Glomerular visceral epithelial cell (primary cell): ENCODE measurements around the gene SMIM20.

Source experiments
- DNase-seq: peaks from one replicate; pipeline ENCODE4 v3.0.0-alpha.2; 2016; ENCODE audit errors: extremely low spot score

SMIM20 gene

DNA sequence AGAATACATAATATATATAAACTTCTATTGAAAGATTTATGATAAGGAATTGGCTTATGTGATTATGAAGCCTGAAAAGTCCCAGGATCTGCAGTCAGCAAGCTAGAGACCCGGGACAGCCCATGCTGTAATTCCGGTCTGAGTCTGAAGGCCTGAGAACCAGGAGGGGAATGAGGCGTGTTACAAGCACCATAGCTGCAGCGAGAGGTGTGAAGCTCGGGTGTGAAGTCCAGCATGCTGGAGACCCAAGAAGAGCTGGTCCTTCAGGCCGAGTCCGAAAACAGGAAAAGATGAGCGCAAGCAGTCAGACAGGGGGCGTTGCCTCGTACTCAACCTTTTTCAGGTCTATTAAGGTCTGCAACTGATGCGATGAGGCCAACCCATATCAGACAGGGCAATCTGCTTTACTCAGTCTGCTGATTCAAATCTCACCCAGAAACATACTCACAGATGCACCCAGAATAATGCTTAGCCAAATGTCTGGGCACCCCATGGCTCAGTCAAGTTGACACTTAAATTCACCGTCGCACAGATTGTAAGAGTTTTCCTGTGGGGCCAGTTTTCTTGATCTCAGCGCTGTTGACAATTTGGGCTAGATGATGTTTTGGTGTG lies 40.4 kb downstream of the SMIM20 start:
- DNase-seq: no peak

DNA sequence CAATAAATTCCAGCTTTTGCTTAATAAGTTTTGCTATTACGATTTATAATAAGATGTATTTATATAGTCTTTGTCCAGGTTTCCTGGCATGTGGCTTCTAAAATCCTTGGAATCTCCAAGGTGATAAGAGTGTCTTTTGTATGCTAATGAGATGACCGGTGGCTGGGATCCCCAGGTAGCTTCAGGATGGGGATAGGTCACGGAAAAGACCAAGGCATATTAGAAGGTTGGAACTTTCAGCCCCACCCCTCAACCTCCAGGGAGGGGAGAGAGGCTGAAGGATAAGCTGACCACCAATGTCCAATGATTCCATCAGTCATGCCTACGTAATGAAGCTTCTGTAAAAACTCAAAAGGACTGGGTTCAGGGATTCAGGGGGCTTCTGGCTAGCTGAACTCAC lies 41.7 kb downstream of the SMIM20 start:
- no peak for DNase-seq

DNA sequence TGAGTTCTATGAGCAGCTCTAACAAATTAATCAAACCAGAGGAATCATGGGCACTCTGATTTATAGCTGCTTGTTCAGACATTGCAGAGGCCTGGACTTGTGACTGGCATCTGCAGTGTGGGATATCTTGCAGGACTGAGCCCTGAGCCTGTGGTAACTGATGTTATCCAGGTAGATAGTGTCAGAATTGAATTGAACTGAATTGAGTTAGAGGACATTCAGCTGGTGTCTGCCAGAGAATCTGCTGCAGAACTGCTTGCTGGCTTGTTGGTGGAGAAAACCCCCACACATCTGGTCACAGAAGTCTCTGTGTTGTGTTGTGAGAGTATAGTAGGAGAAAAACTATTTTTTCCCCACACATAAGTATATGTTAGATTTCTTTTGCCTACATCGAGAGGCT lies 42.2 kb downstream of the SMIM20 start:
- DNase-seq: no peak

DNA sequence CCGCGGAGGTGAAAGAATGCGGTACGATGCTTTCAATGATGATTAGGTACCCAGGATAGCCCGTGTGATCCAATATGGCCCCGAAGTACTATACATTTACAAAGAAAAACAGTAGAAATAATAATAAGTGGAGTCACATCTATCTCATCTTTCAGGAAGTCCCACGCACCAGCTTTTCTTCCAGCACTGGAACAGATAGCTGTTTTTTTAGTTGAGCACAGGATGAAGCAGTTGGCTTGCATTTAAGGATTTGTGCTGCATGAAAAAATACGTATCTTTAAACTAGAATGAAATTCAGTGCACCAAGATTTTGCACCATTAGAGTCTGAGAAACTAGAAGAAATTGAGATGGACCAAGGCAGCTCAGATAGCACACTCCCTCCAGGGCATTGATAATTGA lies 44.1 kb downstream of the SMIM20 start:
- DNase-seq: no peak

DNA sequence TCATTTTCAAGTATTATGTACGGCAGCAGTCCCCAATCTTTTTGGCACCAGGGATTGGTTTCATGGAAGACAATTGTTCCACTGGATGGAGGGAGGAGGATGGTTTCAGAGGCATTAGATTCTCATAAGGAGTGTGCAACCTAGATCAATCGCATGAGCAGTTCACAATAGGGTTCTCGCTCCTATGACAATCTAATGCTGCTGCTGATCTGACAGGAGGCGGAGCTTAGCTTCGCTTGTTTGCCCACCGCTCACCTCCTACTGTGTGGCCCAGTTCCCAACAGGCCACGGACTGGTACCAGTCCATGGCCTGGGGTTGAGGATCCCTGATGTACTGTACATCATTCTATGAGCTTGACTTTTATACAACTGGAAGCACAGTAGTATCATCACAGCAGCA lies 48.4 kb downstream of the SMIM20 start:
- DNase-seq: no peak

DNA sequence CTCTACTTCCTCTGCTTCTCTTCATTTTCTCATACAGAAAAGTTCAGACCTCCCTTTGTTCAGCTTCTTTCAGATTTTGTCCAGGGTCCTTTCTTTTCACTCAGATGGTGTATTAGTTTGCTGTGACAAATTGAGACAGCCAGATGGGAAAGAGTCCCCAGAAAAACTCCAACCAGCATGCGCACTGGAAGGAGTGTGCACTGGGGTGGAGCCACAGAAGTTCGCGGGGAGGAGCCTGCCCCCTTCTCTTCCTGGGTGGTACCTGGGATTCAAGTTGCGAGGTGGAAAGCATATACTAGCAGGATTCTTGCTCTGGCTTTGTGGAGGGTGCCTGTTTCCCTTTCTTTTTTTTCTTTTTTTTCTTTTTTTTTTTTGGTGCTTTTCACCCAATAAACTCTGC lies 51.6 kb downstream of the SMIM20 start:
- no peak for DNase-seq

DNA sequence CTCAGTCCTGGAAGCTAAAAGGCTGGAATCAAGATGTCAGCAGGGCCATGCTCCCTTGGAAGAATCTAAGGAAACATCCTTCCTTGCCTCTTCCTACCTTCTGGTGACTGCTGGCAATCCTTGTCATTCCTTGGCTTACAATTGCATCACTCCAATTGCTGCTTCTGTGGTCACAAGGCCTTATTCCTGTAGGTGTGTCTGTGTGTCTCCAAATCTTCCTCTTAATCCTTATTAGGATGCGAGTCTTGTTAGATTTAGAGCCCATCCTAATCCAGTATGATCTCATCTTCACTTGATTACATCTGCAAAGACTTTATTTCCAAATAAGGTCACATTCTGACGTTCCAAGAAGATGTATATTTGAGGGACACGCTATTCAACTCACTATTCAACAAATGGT lies 52.2 kb downstream of the SMIM20 start:
- DNase-seq: no peak

DNA sequence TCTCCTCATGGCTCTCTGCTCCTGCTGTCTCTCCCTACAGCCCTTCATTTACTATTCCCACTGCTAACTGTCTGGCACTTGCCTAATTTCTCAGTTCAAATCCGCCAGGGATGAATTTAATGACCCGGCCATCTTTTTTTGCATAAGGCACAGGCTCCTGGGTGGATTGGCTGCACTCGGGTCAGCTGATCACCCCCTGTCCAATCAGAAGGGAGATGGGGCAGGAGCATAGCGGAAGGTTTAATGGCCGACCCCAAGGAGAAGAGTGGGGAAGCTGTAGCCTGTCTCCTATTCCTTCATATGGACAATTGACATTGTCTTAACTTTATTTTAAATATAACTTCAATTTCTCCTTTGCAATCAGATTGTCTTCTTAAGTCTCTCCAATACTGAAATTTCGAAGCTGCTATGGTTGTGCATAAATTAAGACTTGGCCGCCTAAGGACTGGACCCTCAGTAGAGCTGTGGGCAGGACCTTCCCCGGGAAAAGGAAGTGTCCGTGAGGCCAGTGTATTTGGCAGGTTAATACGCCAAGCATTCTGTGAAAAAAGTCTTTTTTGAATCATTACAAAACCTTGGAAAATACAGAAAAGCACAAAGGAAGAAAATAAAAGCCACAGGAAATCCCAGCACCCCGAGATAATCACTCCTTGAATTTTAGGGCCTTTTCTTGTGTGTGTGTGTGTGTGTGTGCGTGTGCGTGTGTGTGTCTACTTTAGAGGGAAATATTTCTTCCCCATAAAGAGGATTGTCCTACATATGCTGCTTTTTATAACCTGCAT lies 55.5 kb downstream of the SMIM20 start:
- DNase-seq: no peak

DNA sequence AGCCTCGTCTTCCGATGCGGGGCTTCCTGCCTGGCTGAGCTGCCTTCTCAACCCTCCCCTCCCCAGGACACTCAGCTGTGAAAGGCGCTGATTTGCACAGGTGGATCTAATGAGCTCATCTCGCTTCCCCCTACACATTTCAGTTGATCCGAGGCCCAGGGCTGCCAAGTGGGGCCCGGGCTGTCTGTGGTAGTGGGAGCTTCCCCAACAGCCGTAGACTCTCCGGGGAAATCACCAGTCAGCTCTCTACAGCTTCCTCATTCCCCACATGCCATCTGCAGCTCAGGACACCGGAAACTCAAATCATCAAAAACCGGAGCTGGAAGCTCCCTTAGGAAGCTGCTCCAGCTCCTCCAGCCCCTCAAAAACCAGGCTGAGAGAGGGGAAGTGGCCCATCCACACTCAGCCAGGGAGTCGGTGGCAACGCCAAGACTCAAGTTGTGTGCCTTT lies 56.2 kb downstream of the SMIM20 start:
- peak; percentile 90 for DNase-seq

DNA sequence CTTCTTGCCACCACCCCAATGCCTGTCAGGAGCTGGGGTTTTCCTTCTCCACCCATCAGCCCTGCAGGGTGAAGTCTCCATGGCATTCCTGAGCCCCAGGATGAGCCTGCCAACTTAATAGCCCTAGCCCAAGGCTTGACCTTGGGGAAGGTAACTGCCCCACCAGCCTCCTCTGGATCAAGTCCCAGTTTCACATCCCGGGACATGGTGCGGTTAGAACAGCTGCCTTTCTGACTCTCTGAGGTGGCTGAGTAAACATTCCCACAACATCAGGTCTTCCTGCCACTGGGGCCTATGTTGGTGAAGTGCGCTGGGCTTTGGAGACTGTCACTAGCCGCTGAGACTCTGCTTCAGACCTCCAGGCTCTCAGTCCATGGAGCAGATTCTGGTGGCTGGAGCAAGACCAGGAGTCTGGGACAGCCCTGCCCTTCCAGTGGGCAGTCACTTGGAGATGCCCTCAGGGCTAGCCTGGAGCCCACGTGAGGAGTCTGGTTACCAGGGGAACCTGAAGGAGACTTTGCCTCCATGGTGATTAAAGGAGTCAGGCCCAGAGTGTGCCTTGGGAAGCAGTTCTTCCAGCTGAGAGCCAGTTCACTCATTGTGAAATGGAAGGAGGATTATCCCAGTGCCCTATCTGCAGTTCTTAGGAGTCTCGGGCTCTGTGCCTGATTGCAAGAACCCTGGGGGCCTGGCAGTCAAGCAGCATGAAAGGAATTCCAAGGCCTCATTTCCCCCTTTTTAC lies 56.8 kb downstream of the SMIM20 start:
- DNase-seq: peak; percentile 91

DNA sequence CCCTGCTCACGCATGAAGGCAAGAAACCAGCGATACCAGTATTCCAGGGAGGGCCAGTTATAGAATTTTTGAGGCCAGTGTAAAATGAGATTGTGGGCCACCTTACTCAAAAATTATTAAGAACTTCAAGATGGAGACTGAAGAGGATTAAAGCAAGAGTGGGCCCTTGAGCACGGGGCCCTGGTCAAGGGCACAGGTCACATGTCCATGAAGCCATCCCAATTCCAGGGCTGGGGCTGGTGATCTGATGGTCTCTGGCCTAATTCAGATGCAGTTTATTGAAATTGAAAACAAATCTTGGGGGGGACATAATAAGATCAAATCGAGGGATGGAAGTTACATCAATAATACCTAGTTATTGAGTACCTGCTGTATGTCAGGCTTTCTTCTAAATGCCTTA lies 58.3 kb downstream of the SMIM20 start:
- no peak for DNase-seq

DNA sequence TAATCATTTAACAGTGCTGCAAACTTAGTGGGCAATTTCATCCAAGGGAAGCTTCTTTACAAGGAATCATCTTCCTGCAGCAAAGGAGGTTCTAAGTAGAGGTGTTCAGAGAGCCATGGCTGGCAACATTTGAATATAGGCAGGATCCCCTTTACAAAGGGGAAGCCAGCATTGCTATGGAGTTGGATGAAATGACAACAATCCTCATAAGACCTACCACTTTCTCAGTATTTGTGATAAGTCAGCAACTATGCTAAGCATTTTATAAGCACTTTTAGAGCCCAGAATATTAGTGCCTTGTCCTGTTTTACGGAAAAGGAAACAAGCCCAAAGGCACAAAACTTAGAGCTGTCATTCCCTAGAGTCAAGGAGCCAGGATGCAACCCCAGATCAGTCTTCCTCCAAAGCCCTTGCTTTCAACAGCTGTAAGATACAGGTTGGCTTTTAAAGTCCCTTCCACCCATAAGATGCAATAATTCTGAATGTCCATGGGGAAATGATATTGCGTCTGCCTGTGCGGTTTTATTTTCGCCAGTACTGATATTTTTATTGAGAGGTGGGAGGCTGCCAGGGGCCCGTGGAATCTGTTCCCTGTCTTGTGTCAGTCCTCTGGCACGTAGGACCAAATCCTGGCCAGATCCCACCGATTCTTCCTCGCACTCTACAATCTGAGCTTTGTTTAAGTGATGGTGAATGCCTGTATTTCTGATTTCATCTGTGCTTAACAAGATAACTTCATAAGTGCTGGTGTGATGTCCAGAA lies 59.1 kb downstream of the SMIM20 start:
- DNase-seq: no peak

DNA sequence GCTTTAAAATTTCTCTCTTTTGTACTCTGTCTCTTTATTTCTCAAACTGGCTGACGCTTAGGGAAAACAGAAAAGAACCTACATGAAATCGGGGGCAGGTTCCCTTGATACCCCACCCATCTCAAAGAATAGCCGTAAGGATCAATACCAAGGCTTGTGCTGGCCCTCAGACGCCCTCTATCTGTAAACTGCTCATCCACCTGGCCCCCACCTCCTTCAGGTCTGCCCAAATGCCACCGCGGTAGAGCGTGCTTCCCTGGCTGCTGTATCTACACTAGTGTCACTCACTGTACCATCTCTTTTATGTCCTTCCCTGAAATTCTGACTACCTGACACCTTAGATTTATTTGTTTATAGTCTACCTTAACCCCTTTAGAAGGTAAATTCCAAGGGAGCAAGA lies 62.8 kb downstream of the SMIM20 start:
- no peak for DNase-seq

DNA sequence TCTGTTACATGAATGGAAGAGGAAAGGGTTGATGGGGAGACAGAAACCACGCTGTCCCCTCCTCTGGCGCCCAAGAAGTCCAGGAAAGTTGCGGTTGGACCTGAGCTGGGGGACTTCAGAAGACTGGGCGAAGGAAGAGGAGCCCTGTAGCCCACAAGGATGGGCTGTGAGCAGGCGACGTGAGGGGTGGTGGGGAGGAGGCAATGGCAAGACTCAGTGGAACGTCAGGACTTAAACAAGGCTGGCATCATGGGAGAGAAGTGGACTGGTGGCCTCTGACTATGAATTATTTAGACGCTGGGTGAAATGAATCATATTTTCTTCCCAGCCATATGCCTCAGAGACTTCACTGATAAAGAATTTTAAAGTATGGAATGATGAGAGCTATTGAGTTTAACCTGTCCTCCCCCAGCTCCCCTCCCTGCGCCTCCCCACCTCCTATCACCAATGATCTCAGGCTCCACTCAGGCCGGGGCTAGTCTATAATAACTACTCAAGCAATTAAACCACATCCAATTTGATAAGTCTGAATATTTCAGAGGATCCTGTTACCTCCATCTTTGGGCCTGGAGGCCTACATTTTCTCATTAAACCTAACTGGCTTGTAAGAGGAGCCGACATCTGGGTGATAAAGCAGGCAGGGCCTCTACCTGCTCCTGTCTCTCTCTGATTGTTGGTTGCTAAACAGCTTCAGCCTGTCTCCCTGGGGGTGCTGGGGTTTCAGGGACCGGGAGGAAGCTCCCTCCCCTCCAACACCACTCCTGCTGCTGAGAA lies 63.6 kb downstream of the SMIM20 start:
- no peak for DNase-seq

DNA sequence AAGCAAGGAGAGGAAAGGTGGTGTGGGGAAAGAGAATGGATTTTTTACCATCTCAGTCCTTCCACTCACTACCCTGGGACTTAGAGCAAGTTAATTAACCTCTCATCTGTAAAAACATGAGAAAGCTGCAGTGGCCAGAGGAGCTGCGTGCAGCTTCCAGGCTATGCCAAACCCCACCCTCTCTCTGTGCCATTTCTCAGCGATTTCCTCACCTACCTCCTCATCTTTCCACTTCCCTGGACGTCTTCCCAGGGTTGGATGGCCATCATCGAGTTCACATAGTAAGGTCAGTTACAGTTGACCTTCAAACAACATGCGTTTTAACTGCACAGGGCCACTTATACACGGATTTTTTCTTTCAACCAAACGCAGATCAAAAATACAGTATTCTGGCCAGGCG lies 64.3 kb downstream of the SMIM20 start:
- DNase-seq: no peak
